Dermis microvascular lymphatic vessel endothelial cell (primary cell): ENCODE results near the gene SEPTIN1. TPM values are rescaled to one million over a fixed set of nuclear protein-coding genes. Genes with fewer than 3 reads are reported as not detected.
A peak's percentile ranks its signal among the peaks of the same experiment; 100 is the strongest.

Source experiments
- DNase-seq, 2 donors: peaks; one replicate each; pipeline versions ENCODE4 v3.0.0 to v3.0.0-alpha.2; 2010; ENCODE audit warnings: low read depth in 2 of 2
- total RNA-seq: library from RNA; depleted of rRNA; stranded (reverse); fragments of >200 nt; gene quantifications from 2 replicates; pipeline ENCODE4 v1.2.1, GENCODE V29; 2014

The SEPTIN1 gene, protein sequence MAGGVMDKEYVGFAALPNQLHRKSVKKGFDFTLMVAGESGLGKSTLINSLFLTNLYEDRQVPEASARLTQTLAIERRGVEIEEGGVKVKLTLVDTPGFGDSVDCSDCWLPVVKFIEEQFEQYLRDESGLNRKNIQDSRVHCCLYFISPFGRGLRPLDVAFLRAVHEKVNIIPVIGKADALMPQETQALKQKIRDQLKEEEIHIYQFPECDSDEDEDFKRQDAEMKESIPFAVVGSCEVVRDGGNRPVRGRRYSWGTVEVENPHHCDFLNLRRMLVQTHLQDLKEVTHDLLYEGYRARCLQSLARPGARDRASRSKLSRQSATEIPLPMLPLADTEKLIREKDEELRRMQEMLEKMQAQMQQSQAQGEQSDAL
- under 0.01 and 0.38 TPM in 2 replicates for total RNA-seq

DNA sequence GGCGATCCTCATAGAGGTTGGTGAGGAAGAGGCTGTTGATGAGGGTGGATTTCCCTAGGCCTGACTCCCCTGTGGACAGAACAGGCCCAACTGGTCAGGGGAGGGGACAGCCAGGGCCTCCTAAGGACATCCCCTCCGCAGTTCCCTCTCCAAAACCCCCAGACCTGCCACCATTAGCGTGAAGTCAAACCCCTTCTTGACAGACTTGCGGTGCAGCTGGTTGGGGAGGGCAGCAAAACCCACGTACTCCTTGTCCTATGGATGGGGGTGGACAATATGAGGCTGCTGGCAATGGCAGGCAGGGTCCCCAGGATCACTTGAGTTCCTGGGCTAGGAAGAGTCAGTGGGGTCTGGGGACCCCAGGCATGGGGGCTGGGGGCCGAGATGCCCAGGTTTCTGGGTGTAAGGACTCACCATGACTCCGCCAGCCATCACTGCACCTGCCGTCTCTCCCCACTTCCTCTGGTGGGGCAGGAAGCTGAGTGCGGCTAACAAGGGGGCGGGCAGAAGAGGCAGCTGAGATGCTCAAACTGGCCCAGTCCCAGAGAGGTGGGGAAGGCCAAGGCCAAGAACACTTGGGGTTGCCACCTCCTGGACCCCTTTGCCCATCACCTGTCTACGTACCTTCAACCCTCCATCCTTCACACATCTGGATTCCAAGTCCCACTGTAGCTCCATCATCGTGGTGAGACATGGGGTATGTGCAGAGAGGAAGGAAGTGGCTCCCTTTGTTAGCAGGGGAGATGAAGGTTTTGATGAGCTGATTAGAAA lies at the start of gene SEPTIN1:
Gene SEPTIN1, minus strand, starts transcription at position 451 of the 771 bp plus-strand sequence. Its CDS starts 19 bp downstream, at position 432.
- no peak for DNase-seq

DNA sequence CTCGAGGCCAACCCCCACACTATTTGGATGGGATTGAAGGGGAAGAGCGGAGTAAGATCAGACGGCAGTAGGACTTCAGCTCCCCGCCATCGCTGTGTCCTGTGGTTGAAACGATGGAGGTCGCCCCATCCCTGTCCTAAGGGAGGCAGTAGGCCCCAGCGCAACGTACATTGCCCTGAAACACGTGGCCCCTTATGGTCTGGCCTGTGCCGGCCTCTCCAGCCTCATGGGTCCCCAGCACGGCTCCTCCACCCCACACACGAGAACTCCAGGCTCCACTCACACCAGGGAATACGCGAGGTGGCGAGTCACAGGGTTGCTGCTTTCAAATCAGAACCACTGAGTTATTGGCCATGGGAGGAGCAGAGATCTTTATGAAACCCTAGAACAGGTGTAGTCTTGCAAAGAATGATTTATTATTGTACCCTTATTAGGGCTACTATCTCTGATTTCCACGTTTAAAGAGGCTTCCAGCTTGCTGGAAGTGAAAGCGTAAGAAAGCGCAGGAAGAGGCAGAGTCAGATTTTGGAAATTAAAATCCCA lies 48.1 kb upstream of the SEPTIN1 start:
- no peak for DNase-seq

DNA sequence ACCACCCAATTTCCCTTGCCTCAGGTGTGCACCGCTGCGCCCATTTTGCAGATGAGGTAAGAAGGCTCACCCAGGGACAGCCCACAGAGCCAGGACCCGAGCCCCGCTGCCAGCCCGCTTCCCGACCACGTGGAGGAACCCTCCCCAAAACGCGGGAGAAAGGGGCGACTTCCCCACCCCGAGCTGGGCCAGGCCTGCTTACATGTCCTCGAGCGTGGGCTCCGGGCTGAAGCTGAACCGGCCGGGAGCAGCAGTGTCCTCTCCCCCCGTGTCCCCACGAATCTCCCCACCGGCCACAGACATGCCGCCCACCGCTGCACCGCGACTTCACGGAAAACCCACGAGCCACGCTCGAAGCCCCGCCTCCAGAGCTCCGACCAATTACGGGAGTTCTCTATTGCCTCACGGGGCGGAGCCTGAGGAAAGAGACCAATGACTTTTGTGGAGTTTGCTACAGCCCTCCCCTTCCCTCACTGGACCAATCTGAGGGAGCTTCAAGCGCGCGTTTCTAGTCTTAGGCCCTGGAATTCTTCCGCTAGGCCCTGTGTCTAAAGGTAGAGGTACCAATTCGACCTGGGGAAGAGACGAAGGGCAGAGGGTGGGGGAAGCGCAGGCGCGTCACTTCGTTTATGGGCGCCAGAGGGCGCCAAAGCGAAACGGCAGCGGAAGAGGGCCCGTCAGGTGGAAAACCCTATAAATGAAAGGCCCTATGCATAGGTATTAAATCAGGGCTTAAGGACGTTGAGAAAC lies 47.5 kb upstream of the SEPTIN1 start, which contains the start of gene DCTPP1:
Gene DCTPP1, minus strand, starts transcription at position 353 of the 750 bp plus-strand sequence. Its CDS starts 50 bp downstream, at position 303.
- peak; percentile 99 for DNase-seq

DNA sequence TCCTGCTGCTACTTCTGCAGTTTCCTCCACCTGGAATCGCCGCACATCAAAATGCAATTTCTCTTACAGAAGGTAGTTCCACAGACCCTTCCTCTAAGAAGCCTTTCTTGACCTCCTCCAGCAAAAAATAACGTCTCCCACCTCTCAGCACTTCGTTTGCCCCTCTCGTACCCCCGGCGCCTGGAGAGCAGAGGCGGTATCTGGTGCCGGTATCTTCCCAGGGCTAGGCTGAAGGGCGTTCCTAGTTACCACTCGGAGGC lies 47.0 kb upstream of the SEPTIN1 start:
- no peak for DNase-seq

DNA sequence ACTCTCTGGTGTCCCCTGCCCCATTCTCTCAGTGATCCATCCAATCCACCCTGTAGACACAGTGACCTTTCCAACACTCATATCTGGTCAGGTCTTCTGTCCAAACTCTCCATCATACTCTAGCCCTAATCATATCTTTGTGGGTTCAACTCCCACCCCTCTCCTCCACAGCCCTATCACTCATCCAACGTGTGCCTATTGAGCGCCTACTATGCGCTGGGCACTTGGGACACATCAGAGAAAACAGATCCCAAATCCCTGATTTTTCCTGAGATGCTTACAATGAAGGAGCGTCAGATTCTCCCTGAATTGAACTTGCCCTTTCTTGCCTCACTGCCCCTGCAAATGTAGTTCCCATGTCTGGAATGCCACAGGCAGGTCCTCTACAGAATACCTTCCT lies 45.7 kb upstream of the SEPTIN1 start:
- DNase-seq, result no peak

DNA sequence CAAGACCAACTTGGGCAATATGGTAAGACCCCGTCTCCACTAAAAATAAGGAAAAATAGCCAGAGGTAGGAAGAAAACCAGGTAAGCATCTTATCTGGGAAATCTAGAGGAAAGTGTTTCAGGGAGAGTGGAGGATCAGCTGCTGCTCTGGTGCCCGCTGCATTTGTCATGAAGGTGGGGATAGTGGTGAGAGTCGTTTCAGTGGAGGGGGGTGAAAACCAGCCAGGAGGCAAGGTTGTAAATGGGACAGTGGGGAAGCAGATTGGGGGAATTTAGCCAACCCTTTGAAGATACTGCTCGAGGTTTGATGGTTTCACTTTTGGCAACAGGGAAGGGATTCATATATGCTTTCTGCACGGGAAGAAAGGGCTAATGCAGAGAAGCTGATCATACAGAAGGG lies 38.6 kb upstream of the SEPTIN1 start:
- DNase-seq, result no peak

DNA sequence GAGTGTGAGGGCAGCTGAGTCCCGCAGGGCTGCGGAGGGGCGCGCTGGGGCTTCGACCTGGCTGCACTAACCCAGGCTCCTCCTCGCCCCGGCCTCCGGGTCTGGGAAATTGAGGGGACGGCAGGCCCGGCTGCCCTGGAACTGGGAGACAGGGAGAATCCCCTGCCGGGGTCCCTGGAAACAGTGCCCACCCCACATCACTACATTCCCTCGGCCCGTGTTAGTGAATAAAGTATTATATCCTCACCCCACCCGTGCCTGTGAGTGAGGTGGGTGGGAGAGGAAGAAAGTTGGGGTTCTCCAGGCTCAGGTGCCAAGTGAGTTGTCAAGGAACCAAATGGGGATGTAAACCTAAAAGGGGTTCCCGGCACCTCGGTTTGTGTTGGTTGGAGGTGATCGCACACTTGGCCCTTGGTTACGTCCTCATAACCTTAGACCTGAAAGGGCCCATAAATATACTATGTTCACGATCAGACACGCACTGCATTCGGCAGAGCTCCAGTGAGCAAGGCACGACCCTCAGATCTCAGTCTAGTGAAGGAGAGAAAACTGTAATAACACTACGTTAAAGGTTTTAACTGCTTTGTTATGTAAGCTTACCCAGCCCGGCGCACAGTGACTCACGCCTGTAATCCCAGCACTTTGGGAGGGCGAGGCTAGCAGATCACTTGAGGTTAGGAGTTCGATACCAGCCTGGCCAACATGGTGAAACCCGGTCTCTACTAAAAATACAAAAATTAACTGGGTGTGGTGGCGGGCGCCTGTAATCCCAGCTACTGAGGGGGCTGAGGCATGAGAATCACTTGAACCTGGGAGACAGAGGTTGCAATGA lies 36.2 kb upstream of the SEPTIN1 start:
- no peak for DNase-seq

DNA sequence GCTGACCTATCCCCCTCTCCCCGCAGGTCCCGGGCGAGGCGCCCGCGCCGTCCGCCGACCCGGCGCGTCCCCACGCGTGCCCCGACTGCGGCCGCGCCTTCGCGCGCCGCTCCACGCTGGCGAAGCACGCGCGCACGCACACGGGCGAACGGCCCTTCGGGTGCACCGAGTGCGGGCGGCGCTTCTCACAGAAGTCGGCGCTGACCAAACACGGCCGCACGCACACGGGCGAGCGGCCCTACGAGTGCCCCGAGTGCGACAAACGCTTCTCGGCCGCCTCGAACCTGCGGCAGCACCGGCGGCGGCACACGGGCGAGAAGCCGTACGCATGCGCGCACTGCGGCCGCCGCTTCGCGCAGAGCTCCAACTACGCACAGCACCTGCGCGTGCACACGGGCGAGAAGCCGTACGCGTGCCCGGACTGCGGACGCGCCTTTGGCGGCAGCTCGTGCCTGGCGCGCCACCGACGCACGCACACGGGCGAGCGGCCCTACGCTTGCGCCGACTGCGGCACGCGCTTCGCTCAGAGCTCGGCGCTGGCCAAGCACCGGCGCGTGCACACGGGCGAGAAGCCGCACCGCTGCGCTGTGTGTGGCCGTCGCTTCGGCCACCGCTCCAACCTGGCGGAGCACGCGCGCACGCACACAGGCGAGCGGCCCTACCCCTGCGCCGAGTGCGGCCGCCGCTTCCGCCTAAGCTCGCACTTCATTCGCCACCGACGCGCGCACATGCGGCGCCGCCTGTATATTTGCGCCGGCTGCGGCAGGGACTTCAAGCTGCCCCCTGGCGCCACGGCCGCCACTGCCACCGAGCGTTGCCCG lies 35.4 kb upstream of the SEPTIN1 start:
- peak; percentile 93 to 97 for DNase-seq

DNA sequence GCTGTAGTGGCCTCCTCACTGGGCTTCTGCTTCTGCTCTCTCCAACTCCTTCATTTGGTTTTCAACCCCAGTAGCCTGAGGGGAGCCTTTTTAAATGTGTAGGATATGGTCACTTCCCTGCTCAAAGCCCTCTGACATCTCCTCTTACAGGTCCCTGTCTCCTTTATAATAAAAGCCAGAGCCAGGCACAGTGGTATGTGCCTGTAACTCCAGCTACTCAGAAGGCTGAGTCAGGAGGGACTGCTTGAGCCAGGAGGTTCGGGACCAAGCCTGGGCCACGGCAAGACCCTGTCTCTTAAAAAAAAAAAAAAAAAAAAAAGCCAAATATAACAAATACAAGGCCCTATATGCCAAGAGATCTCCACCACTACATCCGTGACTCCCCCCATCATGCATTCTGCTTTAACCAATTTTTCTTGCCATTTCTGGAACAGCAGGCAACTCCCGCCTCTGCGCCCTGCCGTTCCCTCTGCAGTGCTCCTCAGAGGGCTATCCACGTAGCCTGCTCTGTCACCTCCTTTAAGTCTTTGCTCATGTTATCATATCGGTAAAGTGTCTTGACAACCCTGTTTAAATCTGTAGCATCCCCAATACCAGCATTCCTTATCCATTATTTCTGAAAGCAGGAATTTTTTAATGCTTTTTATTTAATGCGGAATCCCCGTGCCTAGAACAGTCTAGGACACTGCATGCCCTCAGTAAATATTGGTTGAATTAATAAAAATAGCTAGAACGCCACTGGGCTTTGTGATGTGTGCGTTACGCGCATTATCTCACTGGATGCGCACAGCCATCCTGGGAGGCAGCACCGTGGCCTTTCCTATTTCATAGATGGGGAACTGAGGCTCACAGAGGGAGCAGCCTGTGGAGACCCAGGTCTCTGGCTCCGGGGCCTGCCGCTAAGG lies 34.5 kb upstream of the SEPTIN1 start:
- no peak for DNase-seq

DNA sequence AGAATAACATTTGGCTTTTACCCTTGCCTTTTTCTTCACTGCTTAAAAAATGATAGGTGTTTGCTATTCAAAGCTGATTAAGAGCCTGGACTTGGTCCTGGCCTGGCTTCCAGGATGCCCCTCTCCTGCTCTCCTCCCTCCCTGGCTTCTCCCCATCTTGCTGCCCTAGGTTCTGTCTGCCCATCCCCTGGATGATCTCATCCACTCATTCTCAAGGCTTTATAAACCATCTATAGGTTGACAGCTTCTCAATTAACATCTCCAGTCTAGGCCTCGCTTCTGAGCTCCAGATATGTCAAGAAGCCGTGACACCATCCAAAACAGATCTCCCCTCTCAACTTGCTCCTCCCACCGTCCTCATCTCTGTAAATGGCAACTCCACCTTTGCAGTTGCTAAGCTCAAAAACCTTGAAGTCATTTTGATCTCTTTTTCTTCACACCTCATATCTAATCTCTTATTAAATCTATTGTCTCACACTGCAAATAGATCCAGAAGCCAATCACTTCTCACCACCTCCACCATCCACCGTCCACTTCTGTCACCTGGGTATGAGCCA lies 33.8 kb upstream of the SEPTIN1 start:
- DNase-seq, result no peak

DNA sequence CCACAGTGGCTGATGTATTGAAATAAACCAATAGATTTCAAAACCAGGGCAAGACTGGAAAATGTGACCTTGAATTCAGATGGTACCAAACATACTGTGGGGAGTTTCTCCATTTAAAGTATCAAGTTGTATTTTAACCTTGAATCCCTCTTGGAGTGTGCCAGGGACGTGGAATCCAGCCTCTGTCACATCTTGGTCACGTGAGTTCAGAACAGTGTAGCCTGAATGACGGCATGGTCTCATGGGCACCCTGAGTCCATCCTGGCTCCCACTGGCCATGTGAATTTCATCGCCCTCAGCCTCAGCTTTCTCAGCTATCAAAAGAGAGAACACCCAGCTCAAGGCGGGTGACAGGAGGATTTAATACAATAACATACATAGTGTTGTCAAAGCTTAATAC lies 31.8 kb upstream of the SEPTIN1 start:
- DNase-seq, result no peak

DNA sequence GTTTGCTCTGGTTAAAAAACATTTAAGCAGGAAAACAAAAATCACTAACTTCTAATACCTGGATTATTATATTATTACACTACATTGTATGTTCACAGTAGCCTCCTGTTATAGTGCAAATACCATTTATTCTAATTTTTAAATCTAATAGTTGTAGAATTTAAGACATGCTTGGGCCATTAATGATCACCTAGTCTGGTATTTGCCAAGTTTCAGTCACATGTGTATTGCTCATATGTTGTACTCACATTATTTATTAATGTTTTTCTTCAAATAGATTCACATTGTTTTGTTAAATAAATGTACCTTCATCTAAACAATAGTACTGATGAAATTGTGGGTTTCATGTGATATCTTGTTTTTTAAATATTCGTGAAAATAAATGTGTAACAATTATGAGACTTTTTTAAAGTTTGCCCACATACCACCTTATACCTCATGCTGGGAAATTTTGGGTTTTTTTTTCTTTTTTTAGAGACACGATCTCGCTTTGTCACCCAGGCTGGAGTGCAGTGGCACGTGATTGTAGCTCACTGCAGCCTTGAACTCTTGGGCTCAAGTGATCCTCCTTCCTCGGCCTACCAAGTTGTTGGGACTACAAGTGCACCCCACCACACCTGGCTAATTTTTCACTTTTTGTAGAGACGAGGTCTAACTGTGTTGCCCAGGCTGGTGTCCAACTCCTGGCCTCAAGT lies 30.9 kb upstream of the SEPTIN1 start:
- no peak for DNase-seq

DNA sequence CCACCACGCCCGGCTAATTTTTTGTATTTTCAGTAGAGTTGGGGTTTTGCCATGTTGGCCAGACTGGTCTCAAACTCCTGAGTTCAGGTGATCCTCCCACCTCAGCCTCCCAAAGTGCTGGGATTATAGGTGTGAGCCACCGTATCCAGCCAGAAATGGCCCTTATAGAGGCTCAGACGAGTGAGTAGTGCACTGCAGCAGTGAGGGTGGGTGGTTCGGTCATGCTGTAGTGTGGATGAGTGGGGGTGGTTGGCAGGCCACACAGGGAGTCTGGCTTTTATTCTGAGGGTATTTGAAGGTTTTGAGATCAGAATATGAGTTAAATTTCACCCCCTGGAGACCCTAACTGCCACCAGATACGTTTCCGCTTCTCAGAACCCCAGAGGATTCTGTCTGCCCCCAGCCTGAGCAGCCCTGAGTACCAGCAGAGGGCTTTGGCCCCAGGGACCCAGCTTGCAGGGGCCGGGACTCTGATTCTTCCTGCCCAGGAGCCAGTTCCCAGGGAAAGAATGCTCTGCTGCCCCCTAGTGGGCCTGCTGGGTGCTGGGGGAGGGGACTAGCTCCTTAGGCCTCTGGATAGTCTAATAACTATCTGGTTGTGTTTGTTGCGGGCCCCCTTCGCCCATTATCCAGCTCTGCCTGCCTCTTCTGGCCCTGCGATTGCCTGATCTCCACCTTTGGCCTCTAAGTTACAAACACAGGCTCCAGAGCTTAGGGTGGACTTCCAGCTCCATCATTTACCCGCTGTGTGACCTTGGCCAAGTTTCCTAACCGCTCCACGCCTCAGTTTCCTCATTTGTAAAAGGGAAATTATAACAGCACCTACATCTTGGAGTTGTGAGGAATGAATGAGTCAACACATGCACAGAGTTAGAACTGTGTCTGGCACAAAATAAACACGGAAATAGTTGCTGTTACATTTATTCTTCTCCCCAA lies 27.0 kb upstream of the SEPTIN1 start:
- peak; percentile 72 to 88 for DNase-seq

DNA sequence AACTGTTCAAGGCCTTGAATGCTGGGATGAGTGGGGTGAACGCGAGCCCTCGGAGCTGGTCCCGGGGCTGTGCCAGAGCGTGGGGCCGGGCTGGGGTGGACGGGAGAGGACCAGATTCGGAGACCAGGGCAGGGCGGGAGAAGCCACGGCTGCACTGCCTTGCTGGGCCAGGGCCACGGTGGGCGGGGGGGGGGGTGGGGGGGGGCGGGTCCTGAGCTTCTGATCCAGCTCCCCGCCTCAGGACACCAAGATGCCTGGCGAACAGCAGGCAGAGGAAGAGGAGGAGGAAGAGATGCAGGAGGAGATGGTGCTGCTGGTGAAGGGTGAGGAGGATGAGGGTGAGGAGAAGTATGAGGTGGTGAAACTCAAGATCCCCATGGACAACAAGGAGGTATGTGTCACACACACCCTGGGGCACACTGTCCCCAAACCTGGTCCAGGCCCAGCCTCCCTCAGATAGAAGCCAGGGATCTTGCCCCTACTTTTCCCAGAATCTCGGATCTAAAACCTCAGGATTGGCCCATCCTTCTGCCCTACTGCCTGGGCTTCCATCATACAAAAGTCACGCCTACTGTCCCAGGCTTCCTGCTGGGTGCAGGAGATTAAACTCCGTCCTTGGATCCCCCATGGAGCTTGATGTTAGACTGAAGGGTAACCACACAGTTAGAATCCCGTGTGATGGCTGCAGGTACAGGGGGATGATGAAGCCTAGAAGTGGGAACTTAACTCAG lies 25.6 kb upstream of the SEPTIN1 start:
- no peak for DNase-seq

DNA sequence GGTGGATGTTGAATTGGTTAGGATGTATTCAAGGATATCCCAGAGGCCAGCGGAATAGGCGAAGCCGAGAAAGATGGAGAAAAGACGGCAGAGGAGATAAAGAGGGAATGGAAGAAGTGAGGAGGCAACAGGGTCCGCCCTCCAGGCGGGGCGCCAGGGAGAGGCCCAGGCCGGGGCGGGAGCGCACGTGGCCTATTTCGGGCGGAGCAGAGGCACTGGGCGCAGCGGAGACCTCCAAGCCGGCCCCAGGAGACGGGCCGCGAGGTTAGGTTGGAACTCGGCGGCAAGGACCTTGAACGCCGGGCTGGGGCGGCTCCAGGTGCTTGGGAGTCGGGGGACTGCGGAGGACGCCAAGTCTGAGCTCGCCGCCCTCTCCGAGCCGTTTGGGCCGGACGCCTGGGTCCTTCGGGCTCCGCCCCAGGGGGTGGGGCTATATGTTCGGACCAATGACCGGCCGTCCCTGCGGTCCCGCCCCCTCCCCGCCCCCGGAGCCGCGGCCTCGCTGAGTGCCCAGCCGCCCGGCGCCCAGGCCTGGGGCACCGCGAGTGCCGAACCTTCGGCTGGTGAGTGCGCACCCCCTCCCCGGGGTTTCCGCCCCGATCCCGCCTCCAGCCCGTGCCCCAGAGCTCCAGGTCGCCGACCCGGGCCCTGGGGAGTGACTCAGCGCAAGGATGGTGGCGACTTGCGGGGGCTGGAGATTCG lies 24.9 kb upstream of the SEPTIN1 start, which contains the start of gene ZNF771:
Gene ZNF771, plus strand, starts transcription at position 505 of the 702 bp plus-strand sequence. CDS start 448 bp downstream, outside the sequence.
- peak; percentile 58 to 90 for DNase-seq

DNA sequence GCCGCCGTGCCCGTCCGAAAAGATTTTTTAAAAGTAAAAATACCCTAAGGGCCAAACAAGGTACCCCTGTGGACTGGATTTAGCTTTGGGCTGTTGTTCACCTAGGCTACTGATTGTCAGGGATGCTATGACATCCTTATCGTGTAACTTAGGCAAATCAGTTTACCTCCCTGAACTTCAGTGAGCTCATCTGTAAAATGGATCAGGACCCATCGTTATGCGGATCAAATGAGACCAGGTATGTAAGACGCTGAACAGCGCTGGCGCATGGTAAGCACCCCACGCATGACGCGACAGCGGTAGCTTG lies 24.4 kb upstream of the SEPTIN1 start:
- no peak for DNase-seq
